ENCODE measurements around the gene PLPP4. TPM values are rescaled to one million over a fixed set of nuclear protein-coding genes. Genes with fewer than 3 reads are reported as not detected.

The PLPP4 gene
- total RNA-seq, 6 donors from 2014 or later: 0.20 to 0.54 TPM; not detected in 4

DNA sequence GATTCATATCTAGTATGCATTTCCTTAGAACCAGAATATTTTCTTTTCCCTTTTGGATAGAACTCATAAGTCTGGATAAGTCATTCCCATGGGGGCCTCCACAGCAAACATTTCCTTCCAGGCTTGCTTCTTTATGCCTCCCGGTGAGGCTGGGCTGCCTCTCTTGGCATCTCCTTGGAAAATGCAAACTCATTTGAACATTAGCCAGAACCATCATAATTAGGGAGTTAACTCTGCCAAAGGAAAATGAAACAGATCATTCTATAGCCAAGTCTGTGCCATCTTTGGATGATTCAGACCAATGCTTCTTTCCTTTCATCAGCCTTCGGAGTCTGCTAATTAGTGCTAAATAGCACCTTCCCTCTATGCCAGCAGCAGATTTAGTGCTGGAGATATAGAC, 81.1 kb downstream of the PLPP4 start:
- 70 to 78% methylated on average over 2 of the region's 2 CpGs for WGBS, 2 donors
- Histone ChIP-seq H3K9me3 (no peaks in the 10 kb centered on the region), H3K27me3 (no peaks in the 10 kb centered on the region), H3K4me1 (no peaks in the 10 kb centered on the region), H3K36me3 (no peaks in the 10 kb centered on the region), H3K4me3 (no peak overlapping the region), H3K27ac (no peak overlapping the region)
- DNase-seq: no peak
- no peak for TF ChIP-seq EP300 (IDR thresholded peaks at IDR 0.05)
- TF ChIP-seq CTCF (IDR thresholded peaks at IDR 0.05): no peak
- no peak for TF ChIP-seq POLR2AphosphoS5 (IDR thresholded peaks at IDR 0.05)
- no peak for TF ChIP-seq POLR2A (IDR thresholded peaks at IDR 0.05)
- no peak for ATAC-seq (ENCODE audit: low FRiP score in 2 of 2)

DNA sequence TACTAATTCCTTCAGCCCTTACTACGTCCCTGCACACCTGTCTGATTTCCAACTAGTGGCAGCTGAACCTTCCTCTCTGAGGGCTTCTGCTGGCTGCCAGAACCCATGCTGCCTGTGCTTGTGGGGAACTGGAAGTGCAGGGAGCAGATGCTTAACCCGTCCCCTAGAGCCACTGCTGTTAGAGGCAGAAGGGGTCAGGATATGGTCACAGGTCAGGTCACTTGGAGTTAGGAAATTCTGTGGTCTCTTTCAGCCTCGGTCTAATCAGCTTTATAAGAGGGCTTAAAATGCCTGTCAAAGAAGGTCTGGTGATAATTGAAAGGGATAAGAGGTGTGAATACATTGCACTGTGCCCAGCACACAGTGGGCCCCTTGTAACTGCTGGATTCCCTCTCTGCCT, 82.0 kb downstream of the PLPP4 start:
- Histone ChIP-seq H3K4me1 (no peaks in the 10 kb centered on the region), H3K4me3 (no peak overlapping the region), H3K36me3 (no peaks in the 10 kb centered on the region), H3K27ac (no peak overlapping the region), H3K9me3 (no peaks in the 10 kb centered on the region), H3K27me3 (no peaks in the 10 kb centered on the region)
- no peak for TF ChIP-seq EP300 (IDR thresholded peaks at IDR 0.05)
- no peak for TF ChIP-seq CTCF (IDR thresholded peaks at IDR 0.05)
- no peak for TF ChIP-seq POLR2AphosphoS5 (IDR thresholded peaks at IDR 0.05)
- TF ChIP-seq POLR2A (IDR thresholded peaks at IDR 0.05): no peak
- DNase-seq (no peak), ATAC-seq (ENCODE audit: low FRiP score in 2 of 2) (no peak)
- WGBS, 2 donors: 42 to 55% methylated on average over 3 of the region's 3 CpGs

DNA sequence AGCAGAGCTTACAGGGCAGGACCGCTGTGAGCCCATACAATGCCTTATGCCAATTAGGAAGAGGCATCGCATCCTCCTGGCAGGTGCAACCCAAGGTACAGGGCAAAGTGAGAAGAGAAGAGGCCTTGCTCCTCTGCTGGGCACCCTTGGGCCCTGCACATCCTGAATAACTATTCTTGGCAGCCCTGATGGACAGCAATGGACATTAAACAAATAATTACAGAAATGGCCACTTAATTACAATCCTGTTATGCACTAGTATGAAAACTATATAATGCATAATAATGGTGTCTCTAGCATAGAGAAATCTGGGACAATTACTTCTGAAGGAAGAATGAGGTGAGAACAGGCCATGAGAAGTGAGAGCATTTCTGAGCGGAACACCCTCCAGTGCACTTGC, 83.5 kb downstream of the PLPP4 start:
- H3K27me3 ChIP-seq: no peaks in the 10 kb centered on the region
- ATAC-seq (ENCODE audit: low FRiP score in 2 of 2) (no peak), DNase-seq (no peak)
- no peaks in the 10 kb centered on the region for H3K4me1 ChIP-seq
- H3K36me3 ChIP-seq: no peaks in the 10 kb centered on the region
- H3K4me3 ChIP-seq: no peak overlapping the region
- TF ChIP-seq CTCF (IDR thresholded peaks at IDR 0.05) (no peak), POLR2A (IDR thresholded peaks at IDR 0.05) (no peak), POLR2AphosphoS5 (IDR thresholded peaks at IDR 0.05) (no peak), EP300 (IDR thresholded peaks at IDR 0.05) (no peak)
- H3K9me3 ChIP-seq: no peaks in the 10 kb centered on the region
- no peak overlapping the region for H3K27ac ChIP-seq
- WGBS, 2 donors: 94 to 100% methylated on average over 3 of the region's 3 CpGs

DNA sequence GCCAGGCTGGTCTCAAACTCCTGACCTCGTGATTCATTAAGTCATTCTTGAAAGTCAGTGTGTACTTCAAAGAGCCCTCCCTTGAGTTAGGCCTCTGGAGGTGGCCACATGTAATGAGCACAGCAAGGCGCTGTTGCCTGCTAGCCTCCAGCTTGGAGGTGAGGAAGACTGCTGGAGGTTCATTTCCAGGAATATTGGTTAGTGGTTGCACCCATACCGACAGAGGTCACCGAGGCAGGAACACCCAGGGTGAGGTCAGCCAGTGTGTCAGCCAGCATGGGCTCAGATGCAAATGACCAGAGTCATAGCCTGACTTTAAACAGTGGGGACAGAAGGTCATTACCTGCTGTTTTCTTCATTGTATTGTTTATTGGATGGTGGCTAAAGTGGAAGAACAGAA, 85.0 kb downstream of the PLPP4 start:
- WGBS, 2 donors: 62 to 72% methylated on average over 3 to 4 of the region's 4 CpGs
- ATAC-seq (ENCODE audit: low FRiP score in 2 of 2) (no peak), DNase-seq (no peak)
- H3K9me3 ChIP-seq: no peaks in the 10 kb centered on the region
- no peaks in the 10 kb centered on the region for H3K4me1 ChIP-seq
- H3K4me3 ChIP-seq: no peak overlapping the region
- TF ChIP-seq CTCF (IDR thresholded peaks at IDR 0.05) (no peak), EP300 (IDR thresholded peaks at IDR 0.05) (no peak), POLR2AphosphoS5 (IDR thresholded peaks at IDR 0.05) (no peak), POLR2A (IDR thresholded peaks at IDR 0.05) (no peak)
- no peaks in the 10 kb centered on the region for H3K36me3 ChIP-seq
- no peaks in the 10 kb centered on the region for H3K27me3 ChIP-seq
- H3K27ac ChIP-seq: no peak overlapping the region

DNA sequence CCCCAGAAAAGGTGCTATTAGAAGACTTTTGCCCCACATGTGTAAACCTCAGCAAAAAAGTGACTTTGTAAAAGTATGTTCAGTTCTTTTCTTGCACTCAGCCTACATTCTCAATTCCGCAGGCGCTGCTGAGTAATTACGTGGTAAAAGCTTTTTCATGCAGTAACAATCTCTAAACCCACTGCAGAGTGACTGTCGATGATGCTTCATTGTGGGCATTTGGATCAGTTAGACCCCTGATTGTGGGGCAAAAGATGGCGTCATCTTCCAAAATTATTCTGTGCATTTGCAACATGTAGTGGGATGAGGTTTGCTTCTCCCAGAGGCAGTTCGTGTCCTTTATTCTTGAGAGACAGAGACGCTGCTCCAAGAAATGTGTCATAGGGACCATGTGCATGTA, 85.6 kb downstream of the PLPP4 start:
- Histone ChIP-seq H3K36me3 (no peaks in the 10 kb centered on the region), H3K4me3 (no peak overlapping the region), H3K27ac (no peak overlapping the region), H3K27me3 (no peaks in the 10 kb centered on the region), H3K4me1 (no peaks in the 10 kb centered on the region), H3K9me3 (no peaks in the 10 kb centered on the region)
- DNase-seq (no peak), ATAC-seq (ENCODE audit: low FRiP score in 2 of 2) (no peak)
- TF ChIP-seq POLR2AphosphoS5 (IDR thresholded peaks at IDR 0.05) (no peak), CTCF (IDR thresholded peaks at IDR 0.05) (no peak), EP300 (IDR thresholded peaks at IDR 0.05) (no peak), POLR2A (IDR thresholded peaks at IDR 0.05) (no peak)
- 75 to 85% methylated on average over 7 of the region's 7 CpGs for WGBS, 2 donors

Data from upper lobe of left lung (tissue), 6 donors.